Activated CD8-positive, alpha-beta T cell treated with anti-CD3 and anti-CD28 coated beads for 36 hours (primary cell): ENCODE results near the gene TP73. TPM values are rescaled to one million over a fixed set of nuclear protein-coding genes. Genes with fewer than 3 reads are reported as not detected.

Source experiments
- ATAC-seq: fragments of 200-7000 bp; cut with Tn5 transposase; one replicate; pipeline ENCODE4 v1.10.0; 2021; ENCODE audit warnings: mild to moderate bottlenecking, moderate library complexity
- CTCF ChIA-PET: fragments of 350-600 bp; sonication (Branson Sonifier 250); formaldehyde crosslinking; loops from one replicate; lab custom pipeline; 2021; ENCODE audit warnings: antibody characterized with exemption; lab: Charles Lee
- POLR2A ChIA-PET: fragments of 350-600 bp; sonication (Branson Sonifier 250); formaldehyde crosslinking; loops from one replicate; lab custom pipeline; 2021; ENCODE audit warnings: antibody characterized with exemption; lab: Charles Lee
- DNase-seq: peaks from one replicate; pipeline ENCODE4 v3.0.0-alpha.2; 2020
- H3K27ac Mint-ChIP-seq: one replicate; pipeline ENCODE4 v1.8.0; 2021; ENCODE audit warnings: mild to moderate bottlenecking, mixed read lengths
- H3K27me3 Mint-ChIP-seq: one replicate; pipeline ENCODE4 v1.8.0; 2021; ENCODE audit warnings: mixed read lengths
- H3K36me3 Mint-ChIP-seq: one replicate; pipeline ENCODE4 v1.8.0; 2021; ENCODE audit warnings: low read depth, mixed read lengths
- H3K4me1 Mint-ChIP-seq: one replicate; pipeline ENCODE4 v1.8.0; 2021; ENCODE audit warnings: low read depth, mixed read lengths
- H3K4me3 Mint-ChIP-seq: one replicate; pipeline ENCODE4 v1.8.0; 2021; ENCODE audit warnings: mild to moderate bottlenecking, moderate library complexity, mixed read lengths
- H3K9me3 Mint-ChIP-seq: one replicate; pipeline ENCODE4 v1.8.0; 2021; ENCODE audit warnings: mixed read lengths
- intact Hi-C: fragments of 100-400 bp; cut with micrococcal nuclease; formaldehyde crosslinking; loops from one replicate; pipeline ENCODE4 v1.10.0; 2022
- total RNA-seq, 2 experiments: library from RNA; stranded (reverse); gene quantifications; one replicate each; pipeline ENCODE4 v1.2.3, GENCODE V29; 2021
- TF ChIP-seq, protein P1 (sequence below): fragments of 200-600 bp; IDR thresholded peaks from one replicate; pipeline ENCODE4 v1.8.0; 2022; ENCODE audit warnings: antibody characterized with exemption, mild to moderate bottlenecking

Gene TP73
- total RNA-seq, 2 experiments from 2014 or later = 0.60 to 0.68 TPM

DNA sequence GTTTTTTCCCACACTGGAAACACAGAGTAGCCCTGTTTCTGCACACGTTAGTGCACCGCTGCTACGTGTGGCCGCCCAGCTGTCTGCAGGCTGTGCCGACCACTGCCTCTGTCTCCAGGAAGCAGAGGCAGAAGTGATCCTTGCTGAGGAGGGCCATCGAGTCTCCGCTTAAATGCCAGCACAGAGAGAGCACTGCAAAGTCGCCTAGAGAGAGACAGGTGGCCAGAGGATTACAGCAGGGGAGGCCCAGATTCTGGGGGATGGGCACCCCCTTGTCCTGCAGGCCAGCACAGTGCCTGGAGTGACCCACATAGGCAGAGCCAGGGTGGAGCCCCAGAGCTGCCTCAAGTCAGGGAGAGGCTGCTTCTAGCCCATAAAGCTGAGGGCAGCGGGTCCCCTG lies 21.4 kb upstream of the TP73 start:
- peaks cover under 1% of the 10 kb centered on the region for H3K4me1 Mint-ChIP-seq
- intact Hi-C loops = no loop called here
- no peaks in the 10 kb centered on the region for H3K27me3 Mint-ChIP-seq
- ChIA-PET POLR2A (no interaction called here), CTCF (interaction anchor here (4.2 kb wide), 1 partner anchor 11 kb away, joined by 19 read pairs; no protein-coding TSS in a partner anchor)
- no peak overlapping the region for H3K27ac Mint-ChIP-seq
- no peaks in the 10 kb centered on the region for H3K9me3 Mint-ChIP-seq
- no peak for ATAC-seq
- H3K36me3 Mint-ChIP-seq = peaks cover 8% of the 10 kb centered on the region
- TF ChIP-seq, protein P1, sequence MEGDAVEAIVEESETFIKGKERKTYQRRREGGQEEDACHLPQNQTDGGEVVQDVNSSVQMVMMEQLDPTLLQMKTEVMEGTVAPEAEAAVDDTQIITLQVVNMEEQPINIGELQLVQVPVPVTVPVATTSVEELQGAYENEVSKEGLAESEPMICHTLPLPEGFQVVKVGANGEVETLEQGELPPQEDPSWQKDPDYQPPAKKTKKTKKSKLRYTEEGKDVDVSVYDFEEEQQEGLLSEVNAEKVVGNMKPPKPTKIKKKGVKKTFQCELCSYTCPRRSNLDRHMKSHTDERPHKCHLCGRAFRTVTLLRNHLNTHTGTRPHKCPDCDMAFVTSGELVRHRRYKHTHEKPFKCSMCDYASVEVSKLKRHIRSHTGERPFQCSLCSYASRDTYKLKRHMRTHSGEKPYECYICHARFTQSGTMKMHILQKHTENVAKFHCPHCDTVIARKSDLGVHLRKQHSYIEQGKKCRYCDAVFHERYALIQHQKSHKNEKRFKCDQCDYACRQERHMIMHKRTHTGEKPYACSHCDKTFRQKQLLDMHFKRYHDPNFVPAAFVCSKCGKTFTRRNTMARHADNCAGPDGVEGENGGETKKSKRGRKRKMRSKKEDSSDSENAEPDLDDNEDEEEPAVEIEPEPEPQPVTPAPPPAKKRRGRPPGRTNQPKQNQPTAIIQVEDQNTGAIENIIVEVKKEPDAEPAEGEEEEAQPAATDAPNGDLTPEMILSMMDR = no peak
- DNase-seq = no peak
- H3K4me3 Mint-ChIP-seq = no peak overlapping the region

DNA sequence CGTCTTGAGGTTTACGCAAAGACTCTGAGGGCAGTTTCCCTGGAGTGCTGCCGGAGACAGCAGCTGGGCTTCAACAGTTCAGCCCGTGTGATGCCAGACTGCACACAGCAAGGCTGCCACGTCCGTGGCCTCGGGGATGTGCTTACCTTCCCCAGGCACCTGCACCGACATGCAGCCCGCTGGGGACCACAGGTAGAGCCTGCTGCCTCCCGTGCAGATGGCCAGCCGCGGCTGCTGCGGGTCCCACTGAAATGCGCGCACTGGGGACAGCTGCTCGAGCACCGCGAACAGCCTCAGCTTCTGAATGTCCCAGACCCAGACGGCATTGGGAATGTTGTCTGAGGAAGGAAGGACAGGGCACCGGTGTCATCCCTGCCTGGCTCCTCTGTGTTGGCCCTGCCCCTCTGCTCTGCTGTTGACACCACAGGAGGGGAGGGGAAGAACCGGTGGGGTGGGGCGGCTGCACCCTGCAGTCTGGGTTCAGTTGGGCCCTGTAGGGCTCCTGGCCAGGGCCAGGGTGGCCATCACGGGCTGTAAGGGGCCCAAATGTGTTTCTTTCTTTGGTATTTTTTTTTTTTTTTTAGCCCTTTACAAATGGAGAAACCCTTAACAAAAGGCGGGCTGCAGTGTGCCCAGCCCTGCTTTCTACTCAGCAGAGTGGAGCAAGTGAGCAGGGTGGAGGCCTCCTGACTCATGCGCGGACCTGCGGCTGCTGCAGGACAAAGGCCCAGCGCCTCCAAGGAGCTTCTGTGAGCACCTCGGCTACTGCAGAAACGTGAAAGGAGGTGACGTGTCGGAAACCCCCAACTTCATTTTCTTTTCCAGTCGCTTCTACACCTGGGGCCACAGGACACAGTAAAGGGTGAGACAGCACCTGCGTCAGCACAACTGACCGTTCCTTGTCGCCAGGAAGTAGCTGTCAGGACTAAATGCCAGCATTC lies 20.7 kb upstream of the TP73 start:
- no peak for ATAC-seq
- TF ChIP-seq, protein P1 = no peak
- Mint-ChIP-seq H3K9me3 (no peaks in the 10 kb centered on the region), H3K36me3 (peaks cover 10% of the 10 kb centered on the region), H3K4me3 (no peak overlapping the region), H3K27ac (no peak overlapping the region), H3K27me3 (no peaks in the 10 kb centered on the region), H3K4me1 (no peaks in the 10 kb centered on the region)
- ChIA-PET CTCF (interaction anchor here (4.2 kb wide), 1 partner anchor 12 kb away, joined by 19 read pairs; no protein-coding TSS in a partner anchor), POLR2A (no interaction called here)
- DNase-seq = no peak
- intact Hi-C loops = no loop called here

DNA sequence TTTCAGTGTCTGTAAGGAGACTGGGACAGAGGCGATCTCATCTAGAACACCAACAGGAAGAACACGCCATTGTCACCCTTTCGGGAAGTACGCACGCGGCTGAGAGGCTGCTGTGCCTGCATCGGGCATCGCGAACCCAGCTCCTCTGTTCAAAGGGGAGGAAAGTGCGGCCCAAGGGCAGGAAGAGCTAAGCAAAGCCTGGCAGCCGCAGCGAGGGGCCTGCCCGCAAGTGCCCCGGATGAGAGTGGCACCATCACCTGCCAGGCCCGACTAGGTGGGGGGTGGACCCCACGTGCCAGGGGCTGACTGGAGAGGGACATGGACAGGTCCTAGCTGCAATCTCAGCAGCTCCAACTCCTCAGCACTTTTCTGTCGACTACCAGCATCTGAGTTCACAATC lies 20.0 kb upstream of the TP73 start:
- Mint-ChIP-seq H3K4me3 (no peak overlapping the region), H3K27ac (no peak overlapping the region), H3K9me3 (no peaks in the 10 kb centered on the region), H3K27me3 (no peaks in the 10 kb centered on the region), H3K4me1 (no peaks in the 10 kb centered on the region), H3K36me3 (peaks cover 10% of the 10 kb centered on the region)
- intact Hi-C loops = no loop called here
- ATAC-seq = no peak
- CTCF ChIA-PET = no interaction called here
- TF ChIP-seq, protein P1 = no peak
- POLR2A ChIA-PET = no interaction called here
- no peak for DNase-seq

DNA sequence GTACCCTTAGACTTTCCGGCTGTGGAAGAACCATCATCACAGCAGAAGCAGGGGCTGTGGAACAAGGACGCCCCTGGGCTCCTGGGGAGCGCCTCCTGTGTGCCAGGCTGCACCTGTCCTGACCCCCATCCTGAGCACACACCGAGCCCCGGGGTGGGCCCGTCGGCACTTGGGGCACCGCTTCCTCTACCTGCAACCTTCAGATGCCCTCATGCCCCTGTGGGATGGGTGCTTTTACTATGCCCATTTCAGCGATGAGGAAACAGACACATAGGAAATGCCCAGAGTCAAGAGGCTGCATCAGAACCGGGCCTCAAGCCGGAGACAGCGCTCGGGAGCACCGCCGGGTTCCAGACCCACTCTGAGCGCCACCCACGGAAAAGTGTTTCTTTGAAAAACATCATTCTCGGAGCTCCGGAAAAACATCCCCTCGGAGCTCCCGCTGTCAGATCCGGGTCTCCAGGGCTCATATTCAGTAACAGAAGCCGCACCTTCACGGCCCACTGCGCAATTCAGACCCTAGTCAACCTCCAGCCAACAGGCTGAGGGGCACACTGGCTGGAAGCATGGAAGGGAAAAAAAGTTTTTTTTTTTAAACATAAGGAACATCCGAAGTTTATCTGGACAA lies 19.5 kb upstream of the TP73 start:
- Mint-ChIP-seq H3K27me3 (no peaks in the 10 kb centered on the region), H3K36me3 (peaks cover 10% of the 10 kb centered on the region), H3K27ac (no peak overlapping the region), H3K4me1 (no peaks in the 10 kb centered on the region), H3K9me3 (no peaks in the 10 kb centered on the region), H3K4me3 (no peak overlapping the region)
- ChIA-PET CTCF (no interaction called here), POLR2A (interaction anchor here (0.7 kb wide), 1 partner anchor 133 kb away, joined by 4 read pairs; no protein-coding TSS in a partner anchor)
- no peak for DNase-seq
- intact Hi-C loops = no loop called here
- no peak for ATAC-seq
- TF ChIP-seq, protein P1 = no peak
